GM12891 (cell line): Measurements from ENCODE around the gene PELO.

Experiments used
- POLR2A ChIP-seq: IDR thresholded peaks from 2 replicates; pipeline ENCODE4 v1.6.1; 2011; ENCODE audit warnings: low read depth, low read length, control low read depth
- POLR2AphosphoS5 ChIP-seq: IDR thresholded peaks from 2 replicates; pipeline ENCODE4 v1.6.1; 2011; ENCODE audit warnings: low read depth, low read length, control low read depth

DNA sequence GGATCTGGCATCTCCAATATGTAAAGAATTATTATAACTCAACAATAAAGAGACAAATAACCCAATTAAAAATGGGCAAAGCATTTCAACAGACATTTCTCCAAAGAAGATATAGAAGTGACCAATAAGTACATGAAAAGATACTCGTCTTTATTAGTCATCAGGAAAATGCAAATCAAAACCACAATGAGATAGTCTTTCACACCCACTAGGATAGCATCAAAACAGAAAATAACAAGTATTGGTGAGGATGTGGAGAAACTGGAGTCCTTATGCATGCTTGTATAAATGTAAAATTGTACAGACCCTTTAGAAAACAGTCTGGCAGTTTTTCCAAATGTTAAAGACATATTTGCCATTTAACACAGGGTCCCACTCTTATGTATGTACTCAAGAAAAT is 39.1 kb upstream of the PELO start:
- no peak for TF ChIP-seq POLR2A
- no peak for TF ChIP-seq POLR2AphosphoS5
